CD14-positive monocyte (primary cell): ENCODE data around the gene XYLB. TPM values are rescaled to one million over a fixed set of nuclear protein-coding genes. Genes with fewer than 3 reads are reported as not detected.

Source experiments
- DNase-seq, 3 donors: peaks; one replicate each; pipeline ENCODE4 v3.0.0-alpha.2; 2011 to 2022
- H2AFZ ChIP-seq: 2 replicates; pipeline ENCODE4 v1.6.0; 2012; ENCODE audit warnings: mild to moderate bottlenecking, low read depth, low read length, inconsistent platforms; ENCODE audit not compliant: insufficient read depth, poor library complexity, severe bottlenecking
- H3K27ac ChIP-seq, 2 donors: 1 replicate in 1 of 2; 2 replicates in 1 of 2; pipeline ENCODE4 v1.5.1; 2012 to 2013; ENCODE audit warnings: low read length in 2 of 2, control low read depth in 1 of 2, inconsistent platforms in 1 of 2, low read depth in 1 of 2, mild to moderate bottlenecking in 1 of 2
- H3K27me3 ChIP-seq, 2 donors: one replicate each; pipeline versions ENCODE4 v1.6.0 to v1.6.1; 2011 to 2013; ENCODE audit warnings: low read length in 2 of 2; ENCODE audit not compliant: control insufficient read depth in 2 of 2, insufficient read depth in 2 of 2
- H3K36me3 ChIP-seq, 2 donors: replicated peaks in 1 of 2; 1 replicate in 1 of 2; 2 replicates in 1 of 2; pipeline versions ENCODE4 v1.5.1 to v1.6.1; 2012 to 2013; ENCODE audit warnings: low read length in 2 of 2, control low read depth in 1 of 2, inconsistent platforms in 1 of 2, mild to moderate bottlenecking in 1 of 2; ENCODE audit not compliant: insufficient read depth in 2 of 2, control insufficient read depth in 1 of 2
- H3K4me1 ChIP-seq, 2 donors: 1 replicate in 1 of 2; 2 replicates in 1 of 2; pipeline versions ENCODE4 v1.5.1 to v1.6.1; 2012 to 2013; ENCODE audit warnings: low read length in 2 of 2, control low read depth in 1 of 2, inconsistent platforms in 1 of 2, mild to moderate bottlenecking in 1 of 2, moderate library complexity in 1 of 2; ENCODE audit not compliant: insufficient read depth in 2 of 2, control insufficient read depth in 1 of 2
- H3K4me2 ChIP-seq: replicated peaks from 2 replicates; pipeline ENCODE3; 2012; ENCODE audit warnings: low read length, moderate library complexity, mild to moderate bottlenecking; ENCODE audit not compliant: poor library complexity, severe bottlenecking; ENCODE audit errors: extremely low read depth
- H3K4me3 ChIP-seq, 3 experiments: fragments of 200-600 bp in 1 of 3; sonication (generic) in 1 of 3; replicated peaks in 1 of 3; 1 replicate in 2 of 3; 2 replicates in 1 of 3; pipeline ENCODE4 v1.5.1; 2011 to 2013; ENCODE audit warnings: low read length in 3 of 3, mild to moderate bottlenecking in 3 of 3, control low read depth in 2 of 3, low read depth in 2 of 3, inconsistent platforms in 1 of 3, moderate library complexity in 1 of 3
- H3K79me2 ChIP-seq: 2 replicates; pipeline ENCODE4 v1.6.0; 2012; ENCODE audit warnings: mild to moderate bottlenecking, control low read depth, inconsistent platforms, low read length, moderate library complexity; ENCODE audit not compliant: insufficient read depth
- H3K9ac ChIP-seq: 2 replicates; pipeline ENCODE4 v1.6.0; 2017; ENCODE audit warnings: low read length, mild to moderate bottlenecking; ENCODE audit not compliant: insufficient read depth, poor library complexity, severe bottlenecking
- H3K9me3 ChIP-seq, 2 donors: replicated peaks in 1 of 2; 1 replicate in 1 of 2; 2 replicates in 1 of 2; pipeline versions ENCODE4 v1.5.1 to v1.6.1; 2012 to 2013; ENCODE audit warnings: low read length in 2 of 2, control low read depth in 1 of 2; ENCODE audit not compliant: control insufficient read depth in 1 of 2, insufficient read depth in 1 of 2
- H4K20me1 ChIP-seq: 2 replicates; pipeline ENCODE4 v1.6.0; 2012; ENCODE audit warnings: mild to moderate bottlenecking, low read length, control low read depth, moderate library complexity; ENCODE audit not compliant: insufficient read depth
- H3K27ac Mint-ChIP-seq, 7 donors: one replicate each; pipeline ENCODE4 v1.8.0; 2020; ENCODE audit warnings: mild to moderate bottlenecking in 7 of 7, mixed read lengths in 7 of 7, moderate library complexity in 6 of 7, inconsistent platforms in 2 of 7
- H3K27me3 Mint-ChIP-seq, 3 donors: one replicate each; pipeline ENCODE4 v1.8.0; 2021 to 2022; ENCODE audit warnings: low read depth in 3 of 3, mild to moderate bottlenecking in 3 of 3, mixed read lengths in 3 of 3, moderate library complexity in 3 of 3, inconsistent platforms in 1 of 3
- H3K36me3 Mint-ChIP-seq, 2 donors: one replicate each; pipeline ENCODE4 v1.8.0; 2020; ENCODE audit warnings: mixed read lengths in 2 of 2, inconsistent platforms in 1 of 2, mild to moderate bottlenecking in 1 of 2
- H3K4me1 Mint-ChIP-seq: one replicate; pipeline ENCODE4 v1.8.0; 2020; ENCODE audit warnings: mild to moderate bottlenecking, mixed read lengths
- H3K4me3 Mint-ChIP-seq, 2 donors: one replicate each; pipeline ENCODE4 v1.8.0; 2020; ENCODE audit warnings: mild to moderate bottlenecking in 2 of 2, mixed read lengths in 2 of 2, moderate library complexity in 1 of 2
- H3K9me3 Mint-ChIP-seq, 7 donors: one replicate each; pipeline ENCODE4 v1.8.0; 2020 to 2022; ENCODE audit warnings: mixed read lengths in 7 of 7, mild to moderate bottlenecking in 6 of 7, moderate library complexity in 6 of 7, inconsistent platforms in 2 of 7
- WGBS: methylation state at CpG from one replicate; pipeline ENCODE4 v1.1.5; 2013; ENCODE audit warnings: missing lambda C conversion rate; ENCODE audit not compliant: insufficient coverage; 5-methylcytosine and 5-hydroxymethylcytosine counted together
- intact Hi-C, 2 donors: fragments of 100-400 bp; cut with micrococcal nuclease; formaldehyde crosslinking; loops; one replicate each; pipeline versions ENCODE4 v1.15.0 to v1.15.1; 2023
- polyA plus RNA-seq, 3 donors: library from polyadenylated mRNA; depleted of rRNA in 1 of 3; unstranded in 2 of 3; stranded (reverse) in 1 of 3; fragments of 300-500 nt in 2 of 3; fragments of >200 nt in 1 of 3; fragmentation: Illumina TruSeq in 2 of 3; gene quantifications; 1 replicate in 2 of 3; 2 replicates in 1 of 3; pipeline ENCODE4 v1.2.3, GENCODE V29; 2012 to 2021
- TF ChIP-seq, protein P1 (sequence below): fragments of 200-600 bp; IDR thresholded peaks from one replicate; pipeline ENCODE4 v1.8.0; 2022; ENCODE audit warnings: antibody characterized with exemption, mild to moderate bottlenecking

XYLB gene
- polyA plus RNA-seq, 3 donors, result 0.60 to 1.00 (median 0.74) TPM

DNA sequence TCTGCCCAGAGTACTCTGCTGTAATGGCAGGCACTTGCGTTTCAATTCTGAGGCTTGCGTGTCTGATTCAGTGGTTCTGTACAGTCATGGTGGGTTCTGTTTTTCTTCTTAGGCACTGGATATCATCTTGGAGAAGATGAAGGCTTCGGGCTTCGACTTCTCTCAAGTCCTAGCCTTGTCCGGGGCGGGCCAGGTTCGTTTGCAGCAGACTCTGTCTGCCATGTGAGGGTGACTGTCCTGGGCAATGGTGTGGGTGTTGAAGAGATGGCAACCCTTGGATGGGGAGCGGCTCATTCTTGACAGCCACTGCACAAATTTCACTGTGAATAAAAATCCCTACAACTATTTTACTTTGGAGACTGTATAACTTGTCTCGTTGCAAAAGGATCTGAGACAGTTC, 16.2 kb downstream of the XYLB start:
- Mint-ChIP-seq H3K36me3 (peaks cover 31 to 38% of the 10 kb centered on the region in 2 donors), H3K27ac (peak overlapping the region in 1 of 7 donors; percentile 28), H3K9me3 (peaks cover 0 to 2% (median 0%) of the 10 kb centered on the region in 7 donors), H3K27me3 (no peaks in the 10 kb centered on the region), H3K4me1 (no peaks in the 10 kb centered on the region), H3K4me3 (no peak overlapping the region)
- no peak overlapping the region for H3K4me2 ChIP-seq
- no peak overlapping the region for H3K27ac ChIP-seq
- DNase-seq, result no peak
- peaks cover 2 to 5% of the 10 kb centered on the region in 2 donors for H3K36me3 ChIP-seq
- WGBS, result 100% methylated on average over 3 of the region's 9 CpGs
- TF ChIP-seq, protein P1, sequence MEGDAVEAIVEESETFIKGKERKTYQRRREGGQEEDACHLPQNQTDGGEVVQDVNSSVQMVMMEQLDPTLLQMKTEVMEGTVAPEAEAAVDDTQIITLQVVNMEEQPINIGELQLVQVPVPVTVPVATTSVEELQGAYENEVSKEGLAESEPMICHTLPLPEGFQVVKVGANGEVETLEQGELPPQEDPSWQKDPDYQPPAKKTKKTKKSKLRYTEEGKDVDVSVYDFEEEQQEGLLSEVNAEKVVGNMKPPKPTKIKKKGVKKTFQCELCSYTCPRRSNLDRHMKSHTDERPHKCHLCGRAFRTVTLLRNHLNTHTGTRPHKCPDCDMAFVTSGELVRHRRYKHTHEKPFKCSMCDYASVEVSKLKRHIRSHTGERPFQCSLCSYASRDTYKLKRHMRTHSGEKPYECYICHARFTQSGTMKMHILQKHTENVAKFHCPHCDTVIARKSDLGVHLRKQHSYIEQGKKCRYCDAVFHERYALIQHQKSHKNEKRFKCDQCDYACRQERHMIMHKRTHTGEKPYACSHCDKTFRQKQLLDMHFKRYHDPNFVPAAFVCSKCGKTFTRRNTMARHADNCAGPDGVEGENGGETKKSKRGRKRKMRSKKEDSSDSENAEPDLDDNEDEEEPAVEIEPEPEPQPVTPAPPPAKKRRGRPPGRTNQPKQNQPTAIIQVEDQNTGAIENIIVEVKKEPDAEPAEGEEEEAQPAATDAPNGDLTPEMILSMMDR, result no peak
- H3K9ac ChIP-seq, result no peak overlapping the region
- no peaks in the 10 kb centered on the region for H3K4me1 ChIP-seq
- no peaks in the 10 kb centered on the region for H3K27me3 ChIP-seq
- intact Hi-C loops, result no loop called here
- H3K79me2 ChIP-seq, result no peaks in the 10 kb centered on the region
- H3K9me3 ChIP-seq, result no peaks in the 10 kb centered on the region
- H3K4me3 ChIP-seq, result no peak overlapping the region
- no peak overlapping the region for H2AFZ ChIP-seq
- H4K20me1 ChIP-seq, result no peaks in the 10 kb centered on the region

DNA sequence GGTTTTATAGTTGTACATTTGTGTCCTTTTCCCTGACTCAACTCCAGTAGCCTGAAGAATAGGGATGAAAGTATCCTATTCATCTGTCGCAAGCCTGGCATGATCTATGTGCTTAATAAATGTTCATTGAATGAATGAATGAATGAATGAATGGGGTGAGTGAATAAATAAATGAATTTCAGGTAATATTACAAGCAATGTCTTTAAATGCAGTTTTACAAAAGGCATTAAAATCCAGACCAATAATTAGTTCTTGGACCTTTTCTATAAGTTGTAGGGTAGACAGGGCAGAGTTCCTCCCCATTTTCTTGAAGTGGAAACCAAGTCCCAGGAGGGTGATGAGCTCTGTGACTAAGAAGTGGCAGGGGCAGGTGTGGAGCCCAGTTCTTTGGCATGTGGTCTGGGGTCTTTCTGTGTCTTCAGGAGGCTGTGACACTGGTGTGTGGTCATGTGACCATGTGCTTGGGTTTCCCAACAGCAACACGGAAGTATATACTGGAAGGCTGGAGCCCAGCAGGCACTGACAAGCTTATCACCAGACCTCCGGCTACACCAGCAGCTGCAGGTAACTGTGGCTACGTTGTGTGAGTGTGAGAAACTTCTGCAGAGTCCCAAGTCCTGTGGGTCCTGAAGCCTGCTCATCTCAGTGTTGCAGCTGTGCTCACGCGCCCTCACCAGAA, 18.3 kb downstream of the XYLB start:
- Histone ChIP-seq H3K4me2 (no peak overlapping the region), H4K20me1 (no peaks in the 10 kb centered on the region), H3K27me3 (no peaks in the 10 kb centered on the region), H3K4me1 (no peaks in the 10 kb centered on the region), H3K4me3 (no peak overlapping the region), H3K79me2 (no peaks in the 10 kb centered on the region), H3K9ac (no peak overlapping the region), H2AFZ (no peak overlapping the region), H3K27ac (no peak overlapping the region), H3K9me3 (no peaks in the 10 kb centered on the region), H3K36me3 (peaks cover 2 to 6% of the 10 kb centered on the region in 2 donors)
- Mint-ChIP-seq H3K27me3 (no peaks in the 10 kb centered on the region), H3K9me3 (peaks cover 0 to 3% (median 0%) of the 10 kb centered on the region in 7 donors), H3K4me3 (no peak overlapping the region), H3K36me3 (peaks cover 36 to 48% of the 10 kb centered on the region in 2 donors), H3K4me1 (no peaks in the 10 kb centered on the region), H3K27ac (no peak overlapping the region)
- no peak for DNase-seq
- TF ChIP-seq, protein P1, result no peak
- intact Hi-C loops, result no loop called here
- 95% methylated on average over 4 of the region's 6 CpGs for WGBS
